ENCODE data around the gene HIVEP2.

HIVEP2 gene

GRCh38 chr6:142746524-142746923, 198.5 kb downstream of the HIVEP2 start:
- no peak for DNase-seq (ENCODE audit: low spot score)
- FAIRE-seq = no peak

- no peak for FAIRE-seq
- DNase-seq (ENCODE audit: low spot score) = no peak
Measured at GRCh38 chr6:142744836-142745235, 200.1 kb downstream of the HIVEP2 start.

GRCh38 chr6:142740449-142740848, 204.5 kb downstream of the HIVEP2 start:
- no peak for DNase-seq (ENCODE audit: low spot score)
- FAIRE-seq = no peak

- FAIRE-seq = no peak
Measured at GRCh38 chr6:142738731-142739130, 206.2 kb downstream of the HIVEP2 start.

GRCh38 chr6:142738035-142738396, 207.0 kb downstream of the HIVEP2 start:
- FAIRE-seq (no peak), DNase-seq (ENCODE audit: low spot score) (no peak)

More at GRCh38 chr6:142738731-142739130, 206.2 kb downstream of the HIVEP2 start:
- DNase-seq (ENCODE audit: low spot score) = no peak

GRCh38 chr6:142737368-142738034, 207.5 kb downstream of the HIVEP2 start:
- FAIRE-seq (no peak), DNase-seq (ENCODE audit: low spot score) (no peak)

GRCh38 chr6:142735204-142735603, 209.8 kb downstream of the HIVEP2 start:
- FAIRE-seq (no peak), DNase-seq (ENCODE audit: low spot score) (no peak)

GRCh38 chr6:142732790-142733189, 212.2 kb downstream of the HIVEP2 start:
- DNase-seq (ENCODE audit: low spot score) = no peak
- no peak for FAIRE-seq

- no peak for DNase-seq (ENCODE audit: low spot score)
- FAIRE-seq = no peak
Measured at GRCh38 chr6:142731611-142732010, 213.4 kb downstream of the HIVEP2 start.

GRCh38 chr6:142729618-142730017, 215.4 kb downstream of the HIVEP2 start:
- no peak for DNase-seq (ENCODE audit: low spot score)
- FAIRE-seq = no peak

GRCh38 chr6:142728910-142729481, 216.0 kb downstream of the HIVEP2 start:
- no peak for FAIRE-seq
- DNase-seq (ENCODE audit: low spot score) = no peak

- DNase-seq (ENCODE audit: low spot score) (no peak), FAIRE-seq (no peak)
Measured at GRCh38 chr6:142728364-142728763, 216.6 kb downstream of the HIVEP2 start.

GRCh38 chr6:142726616-142727015, 218.4 kb downstream of the HIVEP2 start:
- FAIRE-seq (no peak), DNase-seq (ENCODE audit: low spot score) (no peak)

GRCh38 chr6:142725024-142725770, 219.8 kb downstream of the HIVEP2 start:
- no peak for DNase-seq (ENCODE audit: low spot score)
- FAIRE-seq = no peak

GRCh38 chr6:142722841-142723240, 222.1 kb downstream of the HIVEP2 start:
- FAIRE-seq = no peak
- no peak for DNase-seq (ENCODE audit: low spot score)

GRCh38 chr6:142722012-142722411, 223.0 kb downstream of the HIVEP2 start:
- no peak for FAIRE-seq
- no peak for DNase-seq (ENCODE audit: low spot score)

GRCh38 chr6:142721215-142721920, 223.6 kb downstream of the HIVEP2 start:
- FAIRE-seq = no peak

GRCh38 chr6:142718667-142719191, 226.2 kb downstream of the HIVEP2 start:
- DNase-seq (ENCODE audit: low spot score) (no peak), FAIRE-seq (no peak)

More at GRCh38 chr6:142721215-142721920, 223.6 kb downstream of the HIVEP2 start:
- DNase-seq (ENCODE audit: low spot score) = no peak

GRCh38 chr6:142716097-142716496, 228.9 kb downstream of the HIVEP2 start:
- DNase-seq (ENCODE audit: low spot score) (no peak), FAIRE-seq (no peak)

- DNase-seq (ENCODE audit: low spot score) (no peak), FAIRE-seq (no peak)
Measured at GRCh38 chr6:142714951-142715785, 229.8 kb downstream of the HIVEP2 start.

GRCh38 chr6:142713959-142714358, 231.0 kb downstream of the HIVEP2 start:
- FAIRE-seq = no peak
- DNase-seq (ENCODE audit: low spot score) = no peak

Measured in RCC 7860 (cell line).